ENCODE data around the gene INSYN1.

GRCh38 chr15:73787621-73788020, 34.5 kb upstream of the INSYN1 start:
- TF ChIP-seq CTCF (IDR thresholded peaks at IDR 0.05): no peak
- no peak for TF ChIP-seq POLR2A (IDR thresholded peaks at IDR 0.05)
- TF ChIP-seq POLR2AphosphoS5 (IDR thresholded peaks at IDR 0.05): no peak
- no peak for TF ChIP-seq EP300 (IDR thresholded peaks at IDR 0.05)
